Testis (tissue), 3 donors: ENCODE data around the gene UBE2E2. TPM values are rescaled to one million over a fixed set of nuclear protein-coding genes. Genes with fewer than 3 reads are reported as not detected.

ENCODE experiments used
- DNase-seq: peaks from one replicate; pipeline ENCODE4 v3.0.0-alpha.2; 2019
- H3K27ac ChIP-seq, 2 donors: fragments of 200-600 bp; sonication (generic); one replicate each; pipeline ENCODE4 v1.5.1; 2019
- H3K27me3 ChIP-seq: fragments of 200-600 bp; sonication (generic); one replicate; pipeline ENCODE4 v1.5.1; 2019
- H3K36me3 ChIP-seq: fragments of 200-600 bp; sonication (generic); one replicate; pipeline ENCODE4 v1.5.1; 2017; ENCODE audit warnings: low read depth; ENCODE audit errors: missing control alignments
- H3K4me1 ChIP-seq: fragments of 200-600 bp; sonication (generic); one replicate; pipeline ENCODE4 v1.5.1; 2019
- H3K4me3 ChIP-seq, 2 donors: fragments of 200-600 bp; sonication (generic); one replicate each; pipeline ENCODE4 v1.5.1; 2017 to 2019
- H3K9me3 ChIP-seq: fragments of 200-600 bp; sonication (generic); one replicate; pipeline ENCODE4 v1.5.1; 2017
- POLR2A ChIP-seq: fragments of 450-650 bp; IDR thresholded peaks from one replicate; pipeline ENCODE4 v1.6.1; 2017; ENCODE audit warnings: antibody characterized with exemption, mild to moderate bottlenecking, moderate library complexity
- WGBS, 2 donors: methylation state at CpG; one replicate each; pipeline ENCODE4 v1.1.5; 2018; 5-methylcytosine and 5-hydroxymethylcytosine counted together
- intact Hi-C: fragments of 100-400 bp; cut with DNase I; formaldehyde crosslinking; loops from one replicate; pipeline ENCODE4 v1.15.1; 2023; ENCODE audit warnings: low total_unique reads
- polyA plus RNA-seq: library from polyadenylated mRNA; stranded (reverse); fragments of 350-450 nt; fragmentation: Illumina TruSeq; extraction: RNeasy Lipid Tissue Mini Kit (QIAGEN cat#74804); gene quantifications from one replicate; pipeline ENCODE4 v1.2.3, GENCODE V29; 2014; ENCODE audit warnings: low read depth, low replicate concordance; ENCODE audit not compliant: insufficient read depth
- total RNA-seq, 2 donors: library from RNA; depleted of rRNA; stranded (reverse); fragments of >200 nt; gene quantifications; one replicate each; pipeline ENCODE4 v1.2.3, GENCODE V29; 2016
- TF ChIP-seq, protein P1 (sequence below), 3 experiments: fragments of 450-650 bp in 2 of 3; fragments of 200-600 bp in 1 of 3; sonication (generic) in 1 of 3; IDR thresholded peaks; one replicate each; pipeline ENCODE4 v1.5.1; 2016 to 2019; ENCODE audit warnings: antibody characterized with exemption in 3 of 3, mild to moderate bottlenecking in 2 of 3, moderate library complexity in 1 of 3

The UBE2E2 gene
- total and polyA plus RNA-seq, 3 donors from 2014 or later = 45.5 to 94.2 (median 48.7) TPM

- no peaks in the 10 kb centered on the region for H3K9me3 ChIP-seq
- 59 to 79% methylated on average over 1 of the region's 1 CpG for WGBS, 2 donors
- H3K36me3 ChIP-seq = no peaks in the 10 kb centered on the region
- intact Hi-C loops = no loop called here
- H3K27ac ChIP-seq = no peak overlapping the region
- DNase-seq = no peak
- TF ChIP-seq, protein P1, sequence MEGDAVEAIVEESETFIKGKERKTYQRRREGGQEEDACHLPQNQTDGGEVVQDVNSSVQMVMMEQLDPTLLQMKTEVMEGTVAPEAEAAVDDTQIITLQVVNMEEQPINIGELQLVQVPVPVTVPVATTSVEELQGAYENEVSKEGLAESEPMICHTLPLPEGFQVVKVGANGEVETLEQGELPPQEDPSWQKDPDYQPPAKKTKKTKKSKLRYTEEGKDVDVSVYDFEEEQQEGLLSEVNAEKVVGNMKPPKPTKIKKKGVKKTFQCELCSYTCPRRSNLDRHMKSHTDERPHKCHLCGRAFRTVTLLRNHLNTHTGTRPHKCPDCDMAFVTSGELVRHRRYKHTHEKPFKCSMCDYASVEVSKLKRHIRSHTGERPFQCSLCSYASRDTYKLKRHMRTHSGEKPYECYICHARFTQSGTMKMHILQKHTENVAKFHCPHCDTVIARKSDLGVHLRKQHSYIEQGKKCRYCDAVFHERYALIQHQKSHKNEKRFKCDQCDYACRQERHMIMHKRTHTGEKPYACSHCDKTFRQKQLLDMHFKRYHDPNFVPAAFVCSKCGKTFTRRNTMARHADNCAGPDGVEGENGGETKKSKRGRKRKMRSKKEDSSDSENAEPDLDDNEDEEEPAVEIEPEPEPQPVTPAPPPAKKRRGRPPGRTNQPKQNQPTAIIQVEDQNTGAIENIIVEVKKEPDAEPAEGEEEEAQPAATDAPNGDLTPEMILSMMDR (IDR thresholded peaks at IDR 0.05) = no peak
- no peak for TF ChIP-seq POLR2A
- H3K4me1 ChIP-seq = no peaks in the 10 kb centered on the region
- H3K4me3 ChIP-seq = no peak overlapping the region
- no peaks in the 10 kb centered on the region for H3K27me3 ChIP-seq
These were observed 349.4 kb downstream of the UBE2E2 start for GRCh38 chr3:23552506-23552905.

DNA sequence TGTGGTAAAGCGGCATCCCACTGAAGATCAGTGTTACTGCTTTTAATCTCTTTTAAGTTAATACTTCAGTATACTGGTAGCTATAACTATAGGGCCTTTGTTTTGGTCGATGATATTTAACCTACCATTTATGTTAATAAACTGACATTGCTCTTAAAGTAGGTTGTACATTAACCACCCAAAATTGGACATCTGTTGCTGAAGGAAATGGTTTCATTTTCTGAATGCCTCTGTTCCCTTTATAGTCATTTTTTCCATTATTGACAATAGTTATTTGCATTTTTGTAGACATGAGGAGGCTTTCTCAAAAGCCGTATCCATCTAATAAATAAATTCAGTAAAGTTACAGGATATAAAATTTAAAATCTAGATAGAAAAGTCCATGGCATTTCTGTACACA, 350.2 kb downstream of the UBE2E2 start:
- Histone ChIP-seq H3K27ac (no peak overlapping the region), H3K4me3 (no peak overlapping the region), H3K4me1 (no peaks in the 10 kb centered on the region), H3K36me3 (no peaks in the 10 kb centered on the region), H3K9me3 (no peaks in the 10 kb centered on the region), H3K27me3 (no peaks in the 10 kb centered on the region)
- intact Hi-C loops = no loop called here
- DNase-seq = no peak
- TF ChIP-seq, protein P1 (IDR thresholded peaks at IDR 0.05) = no peak
- TF ChIP-seq POLR2A = no peak
- 84 to 92% methylated on average over 3 of the region's 3 CpGs for WGBS, 2 donors

DNA sequence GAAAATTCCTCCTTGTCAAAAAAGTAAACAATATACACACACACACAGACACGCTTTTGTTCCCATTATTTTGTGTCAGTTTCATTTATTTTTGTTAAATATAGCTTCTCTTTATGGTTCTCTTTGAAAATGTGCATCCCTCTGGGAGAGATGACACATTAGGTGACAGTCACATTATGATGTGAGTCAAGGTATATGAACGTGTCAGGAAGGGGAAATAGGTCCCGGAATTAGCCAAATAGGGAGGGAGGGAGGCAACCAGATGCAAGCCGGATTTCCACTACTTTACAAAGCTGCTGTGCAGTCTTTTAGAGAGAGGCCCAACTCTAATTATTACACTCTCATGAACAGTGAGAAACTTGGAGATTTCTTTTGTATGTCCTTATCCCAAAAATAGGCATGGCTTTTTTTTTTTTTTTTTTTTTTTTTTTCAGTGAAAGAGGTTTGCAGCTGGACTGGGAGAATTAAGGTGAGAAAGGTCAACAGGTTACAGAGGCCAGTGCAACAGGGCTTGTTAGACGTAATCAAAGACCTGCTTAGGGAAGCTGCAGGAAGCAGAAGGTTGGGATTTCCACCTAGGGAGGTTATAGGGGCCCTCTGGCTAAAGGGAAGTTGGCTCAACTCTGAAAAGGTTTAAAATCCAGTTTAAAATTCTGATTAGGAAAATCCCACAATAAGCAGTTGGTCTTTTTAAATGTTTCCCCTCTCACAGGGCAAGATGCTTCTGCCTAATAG, 362.1 kb downstream of the UBE2E2 start:
- Histone ChIP-seq H3K36me3 (no peaks in the 10 kb centered on the region), H3K9me3 (no peaks in the 10 kb centered on the region), H3K4me3 (no peak overlapping the region), H3K27ac (no peak overlapping the region), H3K27me3 (no peaks in the 10 kb centered on the region), H3K4me1 (no peaks in the 10 kb centered on the region)
- intact Hi-C loops = no loop called here
- TF ChIP-seq POLR2A = no peak
- TF ChIP-seq, protein P1 (IDR thresholded peaks at IDR 0.05) = no peak
- no peak for DNase-seq
- 84 to 85% methylated on average over 5 of the region's 5 CpGs for WGBS, 2 donors

GRCh38 chr3:23566499-23566898, 363.4 kb downstream of the UBE2E2 start:
- no peak overlapping the region for H3K4me3 ChIP-seq
- H3K27ac ChIP-seq = no peak overlapping the region
- no peaks in the 10 kb centered on the region for H3K27me3 ChIP-seq
- no peaks in the 10 kb centered on the region for H3K36me3 ChIP-seq
- intact Hi-C loops = no loop called here
- 72 to 82% methylated on average over 2 of the region's 2 CpGs for WGBS, 2 donors
- DNase-seq = no peak
- no peaks in the 10 kb centered on the region for H3K4me1 ChIP-seq
- TF ChIP-seq, protein P1 (IDR thresholded peaks at IDR 0.05) = no peak
- no peak for TF ChIP-seq POLR2A
- H3K9me3 ChIP-seq = no peaks in the 10 kb centered on the region

- DNase-seq = no peak
- no peaks in the 10 kb centered on the region for H3K4me1 ChIP-seq
- intact Hi-C loops = no loop called here
- TF ChIP-seq, protein P1 (IDR thresholded peaks at IDR 0.05) = no peak
- TF ChIP-seq POLR2A = no peak
- no peak overlapping the region for H3K27ac ChIP-seq
- WGBS, 2 donors = 20 to 38% methylated on average over 3 of the region's 3 CpGs
- H3K4me3 ChIP-seq = no peak overlapping the region
- H3K27me3 ChIP-seq = no peaks in the 10 kb centered on the region
- H3K36me3 ChIP-seq = no peaks in the 10 kb centered on the region
- H3K9me3 ChIP-seq = no peaks in the 10 kb centered on the region
These were observed 364.8 kb downstream of the UBE2E2 start for GRCh38 chr3:23567917-23568316.
